ENCODE data around the gene WLS.

DNA sequence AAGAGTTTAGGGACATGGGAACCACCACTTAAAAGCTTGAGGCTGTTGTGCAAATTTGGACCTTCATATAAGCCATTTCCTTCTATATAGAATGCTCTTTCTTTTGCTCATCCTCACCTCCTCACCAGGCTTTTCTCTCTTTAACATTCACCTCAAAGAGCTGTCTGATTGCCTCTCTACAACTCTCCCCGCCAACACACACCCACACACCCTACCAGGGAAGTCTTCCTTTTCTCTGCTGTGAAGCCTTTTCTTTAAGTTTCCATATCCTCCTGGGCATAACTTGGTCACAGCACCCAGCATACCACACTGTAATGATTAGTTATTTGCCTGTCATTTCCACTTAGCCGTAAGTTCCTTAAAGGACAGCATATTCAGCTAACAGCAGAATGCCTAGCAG, 40.6 kb downstream of the WLS start:
- no peak for TF ChIP-seq EZH2 (IDR thresholded peaks at IDR 0.05; ENCODE audit: borderline replicate concordance, insufficient read depth, low read depth, low read length, poor library complexity, severe bottlenecking)
- TF ChIP-seq, protein P1, sequence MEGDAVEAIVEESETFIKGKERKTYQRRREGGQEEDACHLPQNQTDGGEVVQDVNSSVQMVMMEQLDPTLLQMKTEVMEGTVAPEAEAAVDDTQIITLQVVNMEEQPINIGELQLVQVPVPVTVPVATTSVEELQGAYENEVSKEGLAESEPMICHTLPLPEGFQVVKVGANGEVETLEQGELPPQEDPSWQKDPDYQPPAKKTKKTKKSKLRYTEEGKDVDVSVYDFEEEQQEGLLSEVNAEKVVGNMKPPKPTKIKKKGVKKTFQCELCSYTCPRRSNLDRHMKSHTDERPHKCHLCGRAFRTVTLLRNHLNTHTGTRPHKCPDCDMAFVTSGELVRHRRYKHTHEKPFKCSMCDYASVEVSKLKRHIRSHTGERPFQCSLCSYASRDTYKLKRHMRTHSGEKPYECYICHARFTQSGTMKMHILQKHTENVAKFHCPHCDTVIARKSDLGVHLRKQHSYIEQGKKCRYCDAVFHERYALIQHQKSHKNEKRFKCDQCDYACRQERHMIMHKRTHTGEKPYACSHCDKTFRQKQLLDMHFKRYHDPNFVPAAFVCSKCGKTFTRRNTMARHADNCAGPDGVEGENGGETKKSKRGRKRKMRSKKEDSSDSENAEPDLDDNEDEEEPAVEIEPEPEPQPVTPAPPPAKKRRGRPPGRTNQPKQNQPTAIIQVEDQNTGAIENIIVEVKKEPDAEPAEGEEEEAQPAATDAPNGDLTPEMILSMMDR (IDR thresholded peaks at IDR 0.05) = no peak

Measured in B cell (primary cell).